KMS-11 (cell line): ENCODE data around the gene SSTR1.
A peak's percentile ranks its signal among the peaks of the same experiment; 100 is the strongest.

Experiments
- H2AFZ ChIP-seq: fragments of 200-600 bp; sonication (generic); 2 replicates; pipeline ENCODE4 v1.6.1; 2016; ENCODE audit warnings: antibody characterized with exemption, mixed run types, low read depth
- H3K27ac ChIP-seq: fragments of 200-600 bp; sonication (generic); 2 replicates; pipeline ENCODE4 v1.6.1; 2016; ENCODE audit warnings: mild to moderate bottlenecking, mixed run types
- H3K27me3 ChIP-seq: fragments of 200-600 bp; sonication (generic); 2 replicates; pipeline ENCODE4 v1.6.1; 2017; ENCODE audit warnings: mild to moderate bottlenecking, low read depth, mixed run types, moderate library complexity; ENCODE audit not compliant: insufficient read depth
- H3K36me3 ChIP-seq: fragments of 200-600 bp; sonication (generic); 2 replicates; pipeline ENCODE4 v1.6.1; 2017; ENCODE audit warnings: mild to moderate bottlenecking, mixed run types; ENCODE audit not compliant: insufficient read depth
- H3K4me1 ChIP-seq: fragments of 200-600 bp; sonication (generic); 2 replicates; pipeline ENCODE4 v1.6.1; 2016; ENCODE audit warnings: mild to moderate bottlenecking, low read depth, mixed run types; ENCODE audit not compliant: poor library complexity, severe bottlenecking
- H3K4me2 ChIP-seq: fragments of 200-600 bp; sonication (generic); 2 replicates; pipeline ENCODE4 v1.7.0; 2016; ENCODE audit warnings: mild to moderate bottlenecking, mixed run types
- H3K4me3 ChIP-seq: fragments of 200-600 bp; sonication (generic); IDR thresholded peaks from 2 replicates; pipeline ENCODE4 v1.6.1; 2017; ENCODE audit warnings: low read depth, low read length, mixed read lengths; ENCODE audit not compliant: insufficient read depth
- H3K79me2 ChIP-seq: fragments of 200-600 bp; sonication (generic); 2 replicates; pipeline ENCODE4 v1.6.1; 2016; ENCODE audit warnings: low read depth, mixed run types; ENCODE audit not compliant: insufficient read depth
- H3K9ac ChIP-seq: fragments of 200-600 bp; sonication (generic); 2 replicates; pipeline ENCODE4 v1.6.1; 2016; ENCODE audit warnings: mild to moderate bottlenecking, mixed run types
- H4K20me1 ChIP-seq: fragments of 200-600 bp; sonication (generic); 2 replicates; pipeline ENCODE4 v1.6.1; 2016; ENCODE audit warnings: mild to moderate bottlenecking, mixed run types; ENCODE audit not compliant: insufficient read depth
- CTCF ChIP-seq: fragments of 200-600 bp; sonication (generic); conservative IDR thresholded peaks from 2 replicates; pipeline ENCODE4 v1.6.1; 2017; ENCODE audit warnings: low read depth, mild to moderate bottlenecking, antibody characterized with exemption, low read length, moderate library complexity, mixed read lengths

Gene SSTR1

GRCh38 chr14:38197001-38197783 lies 10.5 kb upstream of the SSTR1 start:
- H3K79me2 ChIP-seq = no peaks in the 10 kb centered on the region
- H3K4me2 ChIP-seq = no peak overlapping the region
- no peak overlapping the region for H3K9ac ChIP-seq
- H3K4me1 ChIP-seq = peaks cover 7% of the 10 kb centered on the region
- no peak overlapping the region for H2AFZ ChIP-seq
- H4K20me1 ChIP-seq = no peaks in the 10 kb centered on the region
- H3K27me3 ChIP-seq = no peaks in the 10 kb centered on the region
- peak; percentile 66 for TF ChIP-seq CTCF
- no peak overlapping the region for H3K27ac ChIP-seq
- no peak overlapping the region for H3K4me3 ChIP-seq
- H3K36me3 ChIP-seq = no peaks in the 10 kb centered on the region

- no peaks in the 10 kb centered on the region for H3K36me3 ChIP-seq
- no peaks in the 10 kb centered on the region for H3K27me3 ChIP-seq
- peaks cover 7% of the 10 kb centered on the region for H3K4me1 ChIP-seq
- no peaks in the 10 kb centered on the region for H3K79me2 ChIP-seq
- no peak overlapping the region for H2AFZ ChIP-seq
- TF ChIP-seq CTCF = no peak
- no peak overlapping the region for H3K4me3 ChIP-seq
- no peaks in the 10 kb centered on the region for H4K20me1 ChIP-seq
- no peak overlapping the region for H3K27ac ChIP-seq
- H3K9ac ChIP-seq = no peak overlapping the region
- H3K4me2 ChIP-seq = no peak overlapping the region
Measured at GRCh38 chr14:38197784-38198335, 9.8 kb upstream of the SSTR1 start.

GRCh38 chr14:38198425-38198824 lies 9.3 kb upstream of the SSTR1 start:
- Histone ChIP-seq H3K4me1 (peaks cover 7% of the 10 kb centered on the region), H2AFZ (no peak overlapping the region), H4K20me1 (no peaks in the 10 kb centered on the region), H3K27me3 (no peaks in the 10 kb centered on the region), H3K79me2 (no peaks in the 10 kb centered on the region), H3K4me3 (no peak overlapping the region), H3K27ac (no peak overlapping the region), H3K36me3 (no peaks in the 10 kb centered on the region), H3K9ac (no peak overlapping the region), H3K4me2 (no peak overlapping the region)
- TF ChIP-seq CTCF = no peak

- H3K9ac ChIP-seq = no peak overlapping the region
- H3K4me1 ChIP-seq = peaks cover 7% of the 10 kb centered on the region
- no peaks in the 10 kb centered on the region for H4K20me1 ChIP-seq
- no peak overlapping the region for H3K4me2 ChIP-seq
- H3K4me3 ChIP-seq = no peak overlapping the region
- H3K79me2 ChIP-seq = no peaks in the 10 kb centered on the region
- TF ChIP-seq CTCF = no peak
- no peaks in the 10 kb centered on the region for H3K27me3 ChIP-seq
- no peak overlapping the region for H2AFZ ChIP-seq
- no peaks in the 10 kb centered on the region for H3K36me3 ChIP-seq
- H3K27ac ChIP-seq = no peak overlapping the region
Measured at GRCh38 chr14:38199076-38199475, 8.6 kb upstream of the SSTR1 start.
